Stimulated activated CD4-positive, alpha-beta T cell treated with anti-CD3 and anti-CD28 coated beads, Interleukin-12 subunit alpha, Interleukin-12 subunit beta, amount 100 ng/mL, for 4 hours (primary cell): Measurements from ENCODE around the gene PCDHB12.
"Not testable (repeated sequence)": the region's sequence is repeated elsewhere in the genome, so short reads cannot be mapped to it uniquely, and the experiment has no call there.

ENCODE experiments used
- DNase-seq: peaks from one replicate; pipeline ENCODE4 v3.0.0-alpha.2; 2020

Gene PCDHB12

GRCh38 chr5:141210849-141211248 is 2.3 kb downstream of the PCDHB12 start:
- DNase-seq = not testable (repeated sequence)

- peak; percentile 5 for DNase-seq
Observed at GRCh38 chr5:141213656-141214339, 5.3 kb downstream of the PCDHB12 start, which contains the start of gene PCDHB13. Gene PCDHB13 (plus strand): TSS chr5:141213919. CDS start chr5:141214124, 205 bp downstream.

GRCh38 chr5:141214583-141214982 is 6.1 kb downstream of the PCDHB12 start:
- not testable (repeated sequence) for DNase-seq

GRCh38 chr5:141215504-141215903 is 7.0 kb downstream of the PCDHB12 start:
- not testable (repeated sequence) for DNase-seq

- DNase-seq = not testable (repeated sequence)
Observed at GRCh38 chr5:141216035-141216434, 7.5 kb downstream of the PCDHB12 start.

GRCh38 chr5:141223112-141223783 is 14.7 kb downstream of the PCDHB12 start, which contains the start of gene PCDHB14:
Gene PCDHB14 (plus strand): TSS chr5:141223343. CDS start chr5:141223506, 163 bp downstream.
- no peak for DNase-seq

GRCh38 chr5:141224844-141225243 is 16.3 kb downstream of the PCDHB12 start:
- DNase-seq = not testable (repeated sequence)

- DNase-seq = not testable (repeated sequence)
Observed at GRCh38 chr5:141225421-141225820, 16.9 kb downstream of the PCDHB12 start.

- no peak for DNase-seq
Observed at GRCh38 chr5:141234109-141234667, 25.7 kb downstream of the PCDHB12 start.

- not testable (repeated sequence) for DNase-seq
Observed at GRCh38 chr5:141235922-141236321, 27.4 kb downstream of the PCDHB12 start.

- DNase-seq = no peak
Observed at GRCh38 chr5:141236516-141237313, 28.2 kb downstream of the PCDHB12 start.

- DNase-seq = no peak
Observed at GRCh38 chr5:141241496-141241895, 33.0 kb downstream of the PCDHB12 start.

GRCh38 chr5:141245250-141245717 is 36.8 kb downstream of the PCDHB12 start, which contains the start of gene PCDHB15:
Gene PCDHB15 (plus strand): TSS chr5:141245395. CDS start chr5:141245579, 184 bp downstream.
- no peak for DNase-seq

GRCh38 chr5:141246971-141247370 is 38.5 kb downstream of the PCDHB12 start:
- not testable (repeated sequence) for DNase-seq

GRCh38 chr5:141247434-141247833 is 38.9 kb downstream of the PCDHB12 start:
- DNase-seq = not testable (repeated sequence)

- DNase-seq = no peak
Observed at GRCh38 chr5:141250576-141250975, 42.1 kb downstream of the PCDHB12 start.

GRCh38 chr5:141258464-141258863 is 49.9 kb downstream of the PCDHB12 start:
- DNase-seq = no peak

- no peak for DNase-seq
Observed at GRCh38 chr5:141258948-141259347, 50.4 kb downstream of the PCDHB12 start.

- no peak for DNase-seq
Observed at GRCh38 chr5:141260458-141261237, 52.1 kb downstream of the PCDHB12 start.

GRCh38 chr5:141261238-141261546 is 52.7 kb downstream of the PCDHB12 start:
- DNase-seq = no peak
